K562 (cell line): ENCODE measurements around the gene MMD2. TPM values are rescaled to one million over a fixed set of nuclear protein-coding genes. Genes with fewer than 3 reads are reported as not detected.
"Not testable (repeated sequence)": the region's sequence is repeated elsewhere in the genome, so short reads cannot be mapped to it uniquely, and the experiment has no call there.

Source experiments
- ATAC-seq: fragments of 200-7000 bp; cut with Tn5 transposase; 3 replicates; pipeline ENCODE4 v1.9.1; 2020; ENCODE audit warnings: moderate library complexity
- BruUV-seq: library from RNA; stranded (reverse); fragments of 400-500 nt; replicated peaks from 2 replicates; lab custom pipeline; 2021; lab: Mats Ljungman, UMichigan
- CTCF ChIA-PET: fragments of 300-600 bp; formaldehyde crosslinking; extraction: SDS; loops from one replicate; lab custom pipeline; 2021; ENCODE audit warnings: low intra/inter-chr PET ratio; lab: Yijun Ruan, JAX
- POLR2A ChIA-PET: fragments of 300-600, 350-650 bp; sonication (Branson Sonifier 250); formaldehyde crosslinking; extraction: SDS; loops from one replicate; lab custom pipeline; 2021; ENCODE audit warnings: antibody characterized with exemption, inconsistent platforms; lab: Yijun Ruan, JAX
- DNase-seq, 4 experiments: peaks; one replicate each; pipeline versions ENCODE4 v3.0.0 to v3.0.0-alpha.2; 2011 to 2018; ENCODE audit warnings: low spot score in 3 of 4, mixed read lengths in 3 of 4; ENCODE audit errors: extremely low read depth in 1 of 4
- FAIRE-seq: peaks from 2 replicates; lab custom pipeline; 2011; peaks lifted over from hg19 to GRCh38; lab: Jason Lieb, UNC
- H2AFZ ChIP-seq: 2 replicates; pipeline ENCODE4 v1.6.0; 2011; ENCODE audit warnings: low read depth, low read length, control low read depth, inconsistent platforms
- H3K27ac ChIP-seq: fragments of 200-600 bp; 3 replicates; pipeline ENCODE4 v1.8.0; 2011; ENCODE audit warnings: low read depth, mild to moderate bottlenecking, control low read depth, inconsistent platforms, low read length, moderate library complexity, mixed read lengths; ENCODE audit errors: extremely low read depth
- H3K27me3 ChIP-seq, 2 experiments: fragments of 300-600 bp in 1 of 2; 2 replicates in 1 of 2; 3 replicates in 1 of 2; pipeline versions ENCODE4 v1.6.0 to v1.8.0; 2011; ENCODE audit warnings: inconsistent platforms in 2 of 2, low read length in 2 of 2, mild to moderate bottlenecking in 1 of 2, mixed read lengths in 1 of 2, moderate library complexity in 1 of 2; ENCODE audit not compliant: control insufficient read depth in 2 of 2, insufficient read depth in 2 of 2
- H3K36me3 ChIP-seq: fragments of 300-600 bp; 3 replicates; pipeline ENCODE4 v1.8.0; 2011; ENCODE audit warnings: mild to moderate bottlenecking, low read length, inconsistent platforms; ENCODE audit not compliant: control insufficient read depth, insufficient read depth
- H3K4me1 ChIP-seq, 2 experiments: fragments of 200-600 bp in 1 of 2; replicated peaks in 1 of 2; 2 replicates in 1 of 2; 3 replicates in 1 of 2; pipeline versions ENCODE4 v1.5.1 to v1.8.0; 2011; ENCODE audit warnings: inconsistent platforms in 2 of 2, low read length in 2 of 2, mild to moderate bottlenecking in 1 of 2, mixed read lengths in 1 of 2, moderate library complexity in 1 of 2; ENCODE audit not compliant: control insufficient read depth in 2 of 2, insufficient read depth in 2 of 2
- H3K4me2 ChIP-seq: 2 replicates; pipeline ENCODE4 v1.6.1; 2011; ENCODE audit warnings: low read length, control low read depth, inconsistent platforms, mixed read lengths; ENCODE audit not compliant: insufficient read depth
- H3K4me3 ChIP-seq: fragments of 200-600 bp; sonication (generic), shearing (Covaris generic); 2 replicates; pipeline ENCODE4 v1.5.1; 2016; ENCODE audit warnings: control low read depth, inconsistent platforms
- H3K79me2 ChIP-seq: fragments of 200-600 bp; 3 replicates; pipeline ENCODE4 v1.8.0; 2011; ENCODE audit warnings: low read length, inconsistent platforms; ENCODE audit not compliant: control insufficient read depth, insufficient read depth
- H3K9ac ChIP-seq, 2 experiments: 2 replicates each; pipeline versions ENCODE4 v1.6.0 to v1.6.1; 2011; ENCODE audit warnings: low read depth in 2 of 2, low read length in 2 of 2, control low read depth in 1 of 2, inconsistent platforms in 1 of 2, mild to moderate bottlenecking in 1 of 2, mixed read lengths in 1 of 2; ENCODE audit not compliant: insufficient read depth in 1 of 2
- H3K9me1 ChIP-seq: one replicate; pipeline ENCODE4 v1.6.0; 2011; ENCODE audit warnings: inconsistent platforms, mild to moderate bottlenecking, low read length, moderate library complexity; ENCODE audit not compliant: control insufficient read depth, insufficient read depth
- H3K9me3 ChIP-seq: replicated peaks from 2 replicates; pipeline ENCODE4 v1.5.1; 2011; ENCODE audit warnings: low read depth, low read length, inconsistent platforms; ENCODE audit not compliant: control insufficient read depth, insufficient read depth
- H4K20me1 ChIP-seq: replicated peaks from 2 replicates; pipeline ENCODE4 v1.6.1; 2011; ENCODE audit warnings: low read length, inconsistent platforms, mixed read lengths; ENCODE audit not compliant: control insufficient read depth, insufficient read depth
- DDX20 ChIP-seq: fragments of 450-650 bp; IDR thresholded peaks from 2 replicates; pipeline ENCODE4 v1.6.1; 2016; ENCODE audit warnings: missing genetic modification characterization, low read depth, mild to moderate bottlenecking, missing compliant biosample characterization, moderate library complexity
- LARP7 ChIP-seq: fragments of 450-650 bp; IDR thresholded peaks from 2 replicates; pipeline ENCODE4 v1.6.1; 2016
- PTTG1 ChIP-seq: fragments of 450-650 bp; IDR thresholded peaks from 2 replicates; pipeline ENCODE4 v1.6.1; 2016; ENCODE audit warnings: low read depth, mild to moderate bottlenecking, missing genetic modification characterization, missing compliant biosample characterization
- WGBS: fragments of 100-300 bp; shearing (Covaris generic); methylation state at CpG from one replicate; pipeline ENCODE4 v1.1.6; 2016; ENCODE audit warnings: low coverage, mixed read lengths; ENCODE audit not compliant: insufficient coverage; ENCODE audit errors: missing lambda C conversion rate; 5-methylcytosine and 5-hydroxymethylcytosine counted together
- in situ Hi-C: fragments of 300-500 bp; cut with MboI; formaldehyde crosslinking; loops from 4 replicates; pipeline ENCODE4 v1.15.0; 2018; ENCODE audit warnings: inconsistent platforms, mixed read lengths
- intact Hi-C: fragments of 100-400 bp; cut with micrococcal nuclease; formaldehyde crosslinking; loops from 2 replicates; pipeline ENCODE4 v1.14.2; 2022
- polyA plus RNA-seq, 8 experiments: library from polyadenylated mRNA; depleted of rRNA in 4 of 8; stranded (reverse) in 5 of 8; unstranded in 3 of 8; fragments of >200 nt; fragmentation: Nextera tagmentation in 2 of 8; fragmentation: Illumina TruSeq in 1 of 8; extraction: Ambion mirVana in 2 of 8; extraction: Trizol in 1 of 8; gene quantifications; 2 replicates each; pipeline versions ENCODE4 v1.2.1 to v1.2.3, GENCODE V29; 2011 to 2014; ENCODE audit warnings: inconsistent platforms in 1 of 8, missing spikeins in 1 of 8
- total RNA-seq, 7 experiments: library from RNA; depleted of rRNA in 6 of 7; stranded (reverse); fragments of >200 nt in 6 of 7; fragmentation: Illumina TruSeq in 2 of 7; extraction: Trizol in 2 of 7; gene quantifications; 2 replicates each; pipeline versions ENCODE4 v1.2.1 to v1.2.3, GENCODE V29; 2011 to 2021; ENCODE audit warnings: low replicate concordance in 1 of 7
- TF ChIP-seq, protein P1 (sequence below), 3 experiments: fragments of 200-800 bp in 1 of 3; sonication (Bioruptor generic) in 1 of 3; sonication (generic) in 1 of 3; formaldehyde crosslinking in 1 of 3; IDR thresholded peaks; 2 replicates each; pipeline versions ENCODE4 v1.6.1 to v1.8.0; 2016 to 2022; ENCODE audit warnings: mild to moderate bottlenecking in 2 of 3, missing compliant biosample characterization in 2 of 3, missing genetic modification characterization in 2 of 3, missing genetic modification reagents in 1 of 3

Gene MMD2
- total and polyA plus RNA-seq, 9 of the 15 experiments (the other 6 are each of a cell fraction or from before 2014, with no cell fraction given): not detected

DNA sequence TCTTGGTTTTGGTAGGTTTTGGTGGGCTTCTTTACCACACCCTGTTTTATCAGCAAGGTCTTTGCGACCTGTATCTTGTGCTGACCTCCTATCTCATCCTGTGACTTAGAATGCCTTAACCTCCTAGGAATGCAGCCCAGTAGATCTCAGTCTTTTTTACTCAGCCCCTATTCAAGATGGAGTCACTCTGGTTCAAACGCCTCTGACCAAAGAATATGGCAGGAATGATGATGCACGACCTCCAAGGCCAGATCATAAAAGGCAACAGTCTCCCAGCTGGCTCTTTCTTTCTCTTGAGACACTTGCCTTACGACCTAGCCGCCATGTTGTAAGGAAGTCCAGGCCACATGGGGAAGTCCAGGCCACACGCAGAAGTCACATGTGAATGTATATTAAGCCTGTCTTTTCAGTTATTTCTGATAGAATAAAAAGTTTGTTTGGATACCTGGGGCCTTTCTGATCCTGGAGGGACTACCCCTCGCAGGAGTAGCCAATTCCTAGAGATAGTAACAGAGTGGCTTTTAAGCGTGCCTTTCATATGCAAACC is 65.0 kb downstream of the MMD2 start (continued):
- TF ChIP-seq, protein P1, sequence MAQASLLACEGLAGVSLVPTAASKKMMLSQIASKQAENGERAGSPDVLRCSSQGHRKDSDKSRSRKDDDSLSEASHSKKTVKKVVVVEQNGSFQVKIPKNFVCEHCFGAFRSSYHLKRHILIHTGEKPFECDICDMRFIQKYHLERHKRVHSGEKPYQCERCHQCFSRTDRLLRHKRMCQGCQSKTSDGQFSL (CRISPR knock-in tag; IDR thresholded peaks at IDR 0.05): no peak
- TF ChIP-seq, protein P1 (tag; IDR thresholded peaks at IDR 0.05): 0 out of 4 replicates have a peak, but pooled peaks of 1 of the 2 experiments have one; percentile 40
- TF ChIP-seq LARP7: no peak
- peak; percentile 78 for TF ChIP-seq PTTG1 (tag)
- peak; percentile 68 for TF ChIP-seq DDX20 (tag)

DNA sequence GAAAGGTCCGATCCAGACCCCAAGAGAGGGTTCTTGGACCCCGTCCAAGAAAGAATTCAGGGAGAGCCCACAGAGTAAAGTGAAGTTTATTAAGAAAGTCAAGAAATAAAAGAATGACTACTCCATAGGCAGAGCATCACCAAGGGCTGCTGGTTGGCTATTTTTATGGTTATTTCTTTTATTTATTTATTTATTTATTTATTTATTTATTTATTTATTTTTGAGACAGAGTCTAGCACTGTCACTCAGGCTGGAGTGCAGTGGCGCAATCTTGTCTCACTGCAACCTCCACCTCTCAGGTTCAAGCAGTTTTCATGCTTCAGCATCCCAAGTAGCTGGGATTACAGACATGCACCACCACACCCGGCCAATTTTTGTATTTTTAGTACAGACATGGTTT is 65.8 kb downstream of the MMD2 start:
- in situ Hi-C loops, CTCF ChIA-PET, H3K9me3 ChIP-seq, intact Hi-C loops, H2AFZ ChIP-seq, DNase-seq, H3K9ac ChIP-seq, H3K4me3 ChIP-seq, H3K4me2 ChIP-seq, H3K36me3 ChIP-seq, ATAC-seq, BruUV-seq, H3K4me1 ChIP-seq, H4K20me1 ChIP-seq, FAIRE-seq, H3K79me2 ChIP-seq, H3K9me1 ChIP-seq, POLR2A ChIA-PET, H3K27ac ChIP-seq: not testable (repeated sequence)
- WGBS: 8% methylated on average over 4 of the region's 4 CpGs
- peaks cover 5 to 27% of the 10 kb centered on the region in 2 experiments for H3K27me3 ChIP-seq
